Neural cell (in vitro differentiated cells): ENCODE results near the gene COASY. TPM values are rescaled to one million over a fixed set of nuclear protein-coding genes. Genes with fewer than 3 reads are reported as not detected.

Experiments used
- H2AFZ ChIP-seq: fragments of 200-600, 300-800 bp; sonication (generic), shearing (Covaris generic); 2 replicates; pipeline ENCODE4 v1.6.0; 2014; ENCODE audit warnings: low read depth, mild to moderate bottlenecking, antibody characterized with exemption, low read length, moderate library complexity
- H3F3A ChIP-seq: fragments of 200-600 bp; shearing (Covaris generic); 2 replicates; pipeline ENCODE4 v1.6.1; 2016; ENCODE audit warnings: mild to moderate bottlenecking, moderate library complexity, mixed read lengths, antibody characterized with exemption, low read length; ENCODE audit not compliant: insufficient read depth, poor library complexity, severe bottlenecking
- H3K27ac ChIP-seq: fragments of 200-600, 300-800 bp; sonication (generic), shearing (Covaris generic); 2 replicates; pipeline ENCODE4 v1.5.1; 2014; ENCODE audit warnings: mild to moderate bottlenecking, low read length, moderate library complexity
- H3K27me3 ChIP-seq: fragments of 300-800, 200-600 bp; sonication (generic), shearing (Covaris generic); 2 replicates; pipeline ENCODE4 v1.6.0; 2014; ENCODE audit warnings: mild to moderate bottlenecking, low read depth, low read length, moderate library complexity; ENCODE audit not compliant: insufficient read depth
- H3K36me3 ChIP-seq: fragments of 300-800, 200-600 bp; sonication (generic), shearing (Covaris generic); 2 replicates; pipeline ENCODE4 v1.5.1; 2014; ENCODE audit warnings: mild to moderate bottlenecking, antibody characterized with exemption, low read length, moderate library complexity; ENCODE audit not compliant: insufficient read depth
- H3K4me2 ChIP-seq: fragments of 300-800, 200-600 bp; sonication (generic), shearing (Covaris generic); 2 replicates; pipeline ENCODE4 v1.6.0; 2014; ENCODE audit warnings: mild to moderate bottlenecking, low read length
- H3K4me3 ChIP-seq: fragments of 300-800, 200-600 bp; sonication (generic), shearing (Covaris generic); 2 replicates; pipeline ENCODE4 v1.5.1; 2014; ENCODE audit warnings: mild to moderate bottlenecking, low read length, moderate library complexity
- H3K79me2 ChIP-seq: fragments of 200-600 bp; shearing (Covaris generic); replicated peaks from 2 replicates; pipeline ENCODE4 v1.6.0; 2014; ENCODE audit warnings: mild to moderate bottlenecking, low read length, moderate library complexity; ENCODE audit not compliant: insufficient read depth
- H3K9ac ChIP-seq: fragments of 300-800, 200-600 bp; sonication (generic), shearing (Covaris generic); 2 replicates; pipeline ENCODE4 v1.6.1; 2016; ENCODE audit warnings: mild to moderate bottlenecking, low read length, mixed read lengths
- H3K9me2 ChIP-seq: fragments of 200-600 bp; shearing (Covaris generic); 2 replicates; pipeline ENCODE4 v1.6.1; 2016; ENCODE audit warnings: mild to moderate bottlenecking, low read length, mixed read lengths; ENCODE audit not compliant: insufficient read depth
- H3K9me3 ChIP-seq: fragments of 200-600, 300-800 bp; sonication (generic), shearing (Covaris generic); 2 replicates; pipeline ENCODE4 v1.6.1; 2016; ENCODE audit warnings: mild to moderate bottlenecking, mixed run types, low read length, moderate library complexity, mixed read lengths
- H4K20me1 ChIP-seq: fragments of 200-600 bp; shearing (Covaris generic); 2 replicates; pipeline ENCODE4 v1.6.1; 2016; ENCODE audit warnings: mild to moderate bottlenecking, mixed run types; ENCODE audit not compliant: insufficient read depth
- CTCF ChIP-seq: fragments of 450-650 bp; IDR thresholded peaks from 2 replicates; pipeline ENCODE4 v1.5.1; 2014; ENCODE audit warnings: antibody characterized with exemption, mild to moderate bottlenecking, moderate library complexity; ENCODE audit not compliant: poor library complexity, severe bottlenecking
- EP300 ChIP-seq: fragments of 450-650 bp; conservative IDR thresholded peaks from 2 replicates; pipeline ENCODE4 v1.6.1; 2014; ENCODE audit warnings: antibody characterized with exemption, mild to moderate bottlenecking, moderate library complexity; ENCODE audit not compliant: poor library complexity, severe bottlenecking
- EZH2 ChIP-seq: fragments of 200-600, 300-800 bp; shearing (Covaris generic), sonication (generic); IDR thresholded peaks from 2 replicates; pipeline ENCODE4 v1.6.1; 2014; ENCODE audit warnings: antibody characterized with exemption, low read length, borderline replicate concordance, mild to moderate bottlenecking; ENCODE audit not compliant: insufficient read depth, poor library complexity, severe bottlenecking
- MXI1 ChIP-seq: fragments of 450-650 bp; conservative IDR thresholded peaks from 2 replicates; pipeline ENCODE4 v1.6.1; 2014; ENCODE audit warnings: antibody characterized with exemption, mild to moderate bottlenecking; ENCODE audit not compliant: poor library complexity, severe bottlenecking
- POLR2AphosphoS5 ChIP-seq: IDR thresholded peaks from 2 replicates; pipeline ENCODE4 v1.6.1; 2012
- REST ChIP-seq: IDR thresholded peaks from 2 replicates; pipeline ENCODE4 v1.6.1; 2012; ENCODE audit warnings: borderline replicate concordance
- SMC3 ChIP-seq: fragments of 450-650 bp; conservative IDR thresholded peaks from 2 replicates; pipeline ENCODE4 v1.6.1; 2014; ENCODE audit warnings: antibody characterized with exemption, mild to moderate bottlenecking, moderate library complexity; ENCODE audit not compliant: poor library complexity
- polyA plus RNA-seq: library from polyadenylated mRNA; depleted of rRNA; stranded (reverse); fragments of >200 nt; gene quantifications from 2 replicates; pipeline ENCODE4 v1.2.3, GENCODE V29; 2014

Gene COASY
- polyA plus RNA-seq, 1 donor from 2014 or later = 8.2 TPM

GRCh38 chr17:42536048-42536371 lies 25.9 kb upstream of the COASY start, which contains the start of gene NAGLU:
NAGLU (plus strand) TSS chr17:42536241; CDS start chr17:42536273, 32 bp downstream.
- Histone ChIP-seq H3K27ac (peak within 1 kb of the TSS; percentile 49), H3F3A (no peaks in the 10 kb centered on the region), H3K36me3 (no peaks in the 10 kb centered on the region), H3K27me3 (no peaks in the 10 kb centered on the region), H3K4me2 (peak within 1 kb of the TSS; percentile 59), H3K79me2 (no peaks in the 10 kb centered on the region), H2AFZ (peak within 1 kb of the TSS; percentile 40), H3K4me3 (peak within 1 kb of the TSS; percentile 81), H3K9me3 (no peaks in the 10 kb centered on the region), H3K9me2 (no peaks in the 10 kb centered on the region), H4K20me1 (no peaks in the 10 kb centered on the region), H3K9ac (peak within 1 kb of the TSS; percentile 68)
- no peak for TF ChIP-seq EZH2
- peak; percentile 67 for TF ChIP-seq POLR2AphosphoS5
- no peak for TF ChIP-seq SMC3

- Histone ChIP-seq H3K9me3 (no peaks in the 10 kb centered on the region), H3F3A (no peaks in the 10 kb centered on the region), H3K27me3 (no peaks in the 10 kb centered on the region), H3K4me3 (peak overlapping the region; percentile 81), H3K36me3 (no peaks in the 10 kb centered on the region), H3K27ac (peak overlapping the region; percentile 49), H3K79me2 (no peaks in the 10 kb centered on the region), H3K9me2 (no peaks in the 10 kb centered on the region), H3K9ac (peak overlapping the region; percentile 68), H4K20me1 (no peaks in the 10 kb centered on the region), H2AFZ (peak overlapping the region; percentile 40), H3K4me2 (peak overlapping the region; percentile 59)
- TF ChIP-seq SMC3 (no peak), REST (no peak), MXI1 (peak; percentile 85), CTCF (peak; percentile 47), EP300 (no peak)
Measured at GRCh38 chr17:42536372-42537155, 25.4 kb upstream of the COASY start.
